Heart left ventricle (tissue), 16 donors: ENCODE measurements around the gene FAM120AOS. TPM values are rescaled to one million over a fixed set of nuclear protein-coding genes. Genes with fewer than 3 reads are reported as not detected.

Source experiments
- ATAC-seq, 4 donors: fragments of 200-7000 bp; cut with Tn5 transposase; one replicate each; pipeline ENCODE4 v1.9.1; 2020 to 2022; ENCODE audit warnings: moderate library complexity in 4 of 4, mild to moderate bottlenecking in 3 of 4, moderate number of reproducible peaks in 1 of 4
- DNase-seq, 5 donors: peaks; one replicate each; pipeline ENCODE4 v3.0.0-alpha.2; 2020
- H3K27ac ChIP-seq, 12 donors: fragments of 200-600 bp; sonication (generic) in 4 of 12; one replicate each; pipeline versions ENCODE4 v1.5.0 to v1.8.0; 2016 to 2022; ENCODE audit warnings: mild to moderate bottlenecking in 2 of 12
- H3K27me3 ChIP-seq, 9 donors: fragments of 200-600 bp; sonication (generic) in 2 of 9; one replicate each; pipeline versions ENCODE4 v1.5.1 to v1.8.0; 2016 to 2022; ENCODE audit warnings: mild to moderate bottlenecking in 3 of 9
- H3K36me3 ChIP-seq, 9 donors: fragments of 200-600 bp; sonication (generic) in 2 of 9; one replicate each; pipeline versions ENCODE4 v1.5.0 to v1.8.0; 2018 to 2022; ENCODE audit warnings: mild to moderate bottlenecking in 2 of 9
- H3K4me1 ChIP-seq, 12 donors: fragments of 200-600 bp; sonication (generic) in 4 of 12; one replicate each; pipeline versions ENCODE4 v1.5.0 to v1.8.0; 2016 to 2022; ENCODE audit warnings: mild to moderate bottlenecking in 3 of 12
- H3K4me3 ChIP-seq, 12 donors: fragments of 200-600 bp; sonication (generic) in 4 of 12; one replicate each; pipeline versions ENCODE4 v1.5.0 to v1.8.0; 2017 to 2022; ENCODE audit warnings: mild to moderate bottlenecking in 9 of 12, moderate library complexity in 4 of 12
- H3K9me3 ChIP-seq, 12 donors: fragments of 200-600 bp; sonication (generic) in 4 of 12; one replicate each; pipeline versions ENCODE4 v1.5.0 to v1.8.0; 2016 to 2022; ENCODE audit warnings: mild to moderate bottlenecking in 1 of 12
- POLR2A ChIP-seq, 2 donors: fragments of 450-650 bp; IDR thresholded peaks; one replicate each; pipeline ENCODE4 v1.6.1; 2017; ENCODE audit warnings: antibody characterized with exemption in 2 of 2, mild to moderate bottlenecking in 2 of 2, moderate library complexity in 2 of 2
- WGBS, 4 donors: extraction: QIAGEN DNeasy Blood & Tissue Kit in 2 of 4; methylation state at CpG; one replicate each; pipeline versions ENCODE4 v1.1.5 to v1.1.7; 2013 to 2018; 5-methylcytosine and 5-hydroxymethylcytosine counted together
- intact Hi-C, 10 donors: fragments of 100-400 bp; cut with DNase I; formaldehyde crosslinking; loops; one replicate each; pipeline versions ENCODE4 v1.11.1 to v1.14.2; 2022
- polyA plus RNA-seq, 2 donors: library from polyadenylated mRNA; stranded (reverse); fragments of 200-250 nt; gene quantifications; one replicate each; pipeline ENCODE4 v1.2.3, GENCODE V29; 2013
- total RNA-seq, 9 donors: library from RNA; depleted of rRNA in 2 of 9; stranded (reverse); fragments of >200 nt in 2 of 9; fragmentation: NEBNext Ultra II Directional in 3 of 9; extraction: Animal tissue kit (Norgen Biotek cat#: 25700) in 3 of 9; gene quantifications; one replicate each; pipeline versions ENCODE4 v1.1.0 to v1.2.4, GENCODE V29; 2016 to 2023
- TF ChIP-seq, protein P1 (sequence below), 12 donors: fragments of 200-600 bp; sonication (generic) in 4 of 12; IDR thresholded peaks; one replicate each; pipeline versions ENCODE4 v1.5.0 to v1.8.0; 2018 to 2022; ENCODE audit warnings: antibody characterized with exemption in 12 of 12, mild to moderate bottlenecking in 5 of 12
- donor health status: ischemic (EF 13 %, LVEDD 7.1; RV severe dilation, severe dysfunction).
- donor health status: healthy with polysubstance abuse.
- donor health status: DM: no; HTN: yes; CAD: no.
- donor health status: DM: no; HTN: no; CAD: no.
- donor health status: ischemic (EF 25% LVEDD 6.9; RV normal size, moderate dysfunction).
- donor health status: ischemic (EF 25% LVEDD 5.7; RV mildly dilated, moderate dysfunction).
- donor health status: healthy.
- donor health status: DM: yes; HTN: yes; CAD: no.
- donor health status: ischemic (EF 35%, LVEDD 5.7; RV mildly dilated, moderate dysfunction).
- donor health status: nonischemic (EF 11% LVEDD 7.7; RV severe dilation, severe dysfunction).
- donor health status: DM: yes; HTN: yes; CAD: no.
- donor health status: PGD.
- donor health status: ischemic (EF 29% LVEDD 5.4; RV normal size, mild dysfunction).
- donor health status: nonischemic (EF 23%, LVEDD 6.1; RV moderate dilation, normal function).

FAM120AOS gene
- total and polyA plus RNA-seq, 11 donors: 22.2 to 38.8 (median 33.2) TPM

DNA sequence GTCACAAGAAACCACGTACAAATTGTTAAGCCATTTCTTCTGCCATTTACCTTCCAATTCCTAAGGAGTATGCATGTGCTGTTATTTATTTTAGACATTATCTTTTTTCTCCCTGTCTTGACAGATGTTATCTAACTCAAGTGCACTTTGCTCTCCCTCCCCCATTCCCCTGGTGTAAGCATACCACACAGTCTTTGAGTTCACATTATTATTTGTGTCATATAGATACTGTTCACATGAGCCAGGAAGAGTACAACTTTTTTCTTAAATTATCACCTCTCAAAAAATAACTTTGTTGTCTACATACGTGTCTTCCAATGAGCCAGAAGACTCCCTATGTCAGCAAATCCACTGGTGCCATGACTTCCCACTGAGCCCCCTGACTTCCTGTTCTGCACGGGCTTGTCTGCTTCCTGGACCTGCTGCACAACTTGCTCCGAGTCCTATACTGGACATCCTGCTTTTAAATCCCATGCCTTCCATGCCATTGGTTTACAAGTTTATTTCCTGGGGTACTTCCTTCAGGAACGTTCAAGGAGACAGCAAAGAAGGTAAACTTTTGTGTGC lies 21.8 kb downstream of the FAM120AOS start:
- no peak overlapping the region for H3K27ac ChIP-seq
- H3K9me3 ChIP-seq: no peaks in the 10 kb centered on the region
- no peaks in the 10 kb centered on the region for H3K4me1 ChIP-seq
- TF ChIP-seq, protein P1, sequence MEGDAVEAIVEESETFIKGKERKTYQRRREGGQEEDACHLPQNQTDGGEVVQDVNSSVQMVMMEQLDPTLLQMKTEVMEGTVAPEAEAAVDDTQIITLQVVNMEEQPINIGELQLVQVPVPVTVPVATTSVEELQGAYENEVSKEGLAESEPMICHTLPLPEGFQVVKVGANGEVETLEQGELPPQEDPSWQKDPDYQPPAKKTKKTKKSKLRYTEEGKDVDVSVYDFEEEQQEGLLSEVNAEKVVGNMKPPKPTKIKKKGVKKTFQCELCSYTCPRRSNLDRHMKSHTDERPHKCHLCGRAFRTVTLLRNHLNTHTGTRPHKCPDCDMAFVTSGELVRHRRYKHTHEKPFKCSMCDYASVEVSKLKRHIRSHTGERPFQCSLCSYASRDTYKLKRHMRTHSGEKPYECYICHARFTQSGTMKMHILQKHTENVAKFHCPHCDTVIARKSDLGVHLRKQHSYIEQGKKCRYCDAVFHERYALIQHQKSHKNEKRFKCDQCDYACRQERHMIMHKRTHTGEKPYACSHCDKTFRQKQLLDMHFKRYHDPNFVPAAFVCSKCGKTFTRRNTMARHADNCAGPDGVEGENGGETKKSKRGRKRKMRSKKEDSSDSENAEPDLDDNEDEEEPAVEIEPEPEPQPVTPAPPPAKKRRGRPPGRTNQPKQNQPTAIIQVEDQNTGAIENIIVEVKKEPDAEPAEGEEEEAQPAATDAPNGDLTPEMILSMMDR (IDR thresholded peaks at IDR 0.05): no peak
- no peak for TF ChIP-seq POLR2A (IDR thresholded peaks at IDR 0.05)
- no peak for ATAC-seq
- intact Hi-C loops: loop anchor here in 1 of 10 donors (10.0 kb wide), 1 partner anchor 107 kb away; no protein-coding TSS in a partner anchor
- H3K4me3 ChIP-seq: no peak overlapping the region
- no peak for DNase-seq
- no peaks in the 10 kb centered on the region for H3K36me3 ChIP-seq
- 44 to 57% (median 50%) methylated on average over 5 of the region's 5 CpGs for WGBS, 4 donors
- no peaks in the 10 kb centered on the region for H3K27me3 ChIP-seq

DNA sequence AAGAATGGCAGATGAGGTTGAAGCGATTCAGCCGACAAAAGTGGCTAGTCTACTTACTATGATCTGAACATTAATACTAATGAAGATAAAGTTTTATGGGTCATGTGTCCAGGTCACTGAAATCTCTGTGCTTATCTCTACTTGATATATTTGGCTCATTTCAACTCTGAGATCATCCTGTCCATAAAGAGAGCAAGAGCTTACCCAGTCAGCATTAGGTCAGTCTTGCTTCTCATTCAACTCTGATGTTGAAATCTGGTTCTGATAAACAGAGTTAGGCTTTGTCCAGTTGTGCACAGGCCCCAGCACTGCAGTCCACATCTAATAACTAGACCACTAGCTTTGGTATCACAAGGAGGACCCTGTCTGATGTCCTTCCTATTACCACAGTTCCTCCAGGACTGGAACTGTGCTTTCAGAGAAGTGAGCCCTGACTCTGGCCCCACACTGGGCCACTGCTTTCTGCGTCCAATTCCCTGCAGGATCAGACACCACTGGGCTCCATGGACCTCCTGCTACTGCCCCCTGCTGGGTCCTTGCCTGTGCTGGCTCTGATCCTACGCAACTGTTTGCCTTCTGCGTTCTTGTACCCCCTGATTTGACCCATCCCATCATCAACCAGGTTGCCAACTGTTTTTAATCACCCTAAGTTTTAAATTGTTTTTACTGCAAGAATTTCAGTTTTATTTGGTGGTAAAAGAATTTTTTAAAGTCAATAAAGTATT lies 25.6 kb downstream of the FAM120AOS start:
- WGBS, 4 donors: 70 to 86% (median 83%) methylated on average over 5 of the region's 5 CpGs

DNA sequence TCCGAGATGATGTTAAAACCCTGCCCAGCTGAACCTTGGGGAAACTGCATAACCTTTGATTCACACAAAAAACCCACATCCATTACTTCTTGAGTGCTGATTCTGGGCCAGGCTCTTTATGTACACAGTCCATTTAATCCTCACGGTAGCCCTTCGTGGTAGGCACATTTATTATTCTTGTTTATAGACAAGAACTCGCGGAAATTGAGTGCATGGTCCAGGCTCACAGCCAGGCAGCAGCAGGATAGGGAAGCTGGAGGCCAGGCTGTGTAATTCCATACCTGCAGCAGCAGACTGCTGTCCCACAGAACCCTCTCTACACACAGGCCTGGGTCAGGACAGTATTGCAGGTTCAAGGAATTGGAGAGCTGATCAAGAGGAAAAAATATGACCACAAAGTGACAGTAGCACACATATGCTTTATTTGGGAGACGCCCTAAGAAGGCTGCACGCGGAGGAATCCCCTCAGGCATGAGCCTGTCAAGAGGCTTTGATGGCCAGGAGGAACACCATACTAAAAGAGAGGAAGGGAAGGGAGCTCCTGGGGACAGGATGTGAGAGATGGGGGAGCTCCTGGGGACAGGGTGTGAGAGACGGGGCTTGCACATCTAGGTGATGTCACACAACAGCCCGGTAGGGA lies 30.3 kb downstream of the FAM120AOS start:
- Histone ChIP-seq H3K9me3 (peaks cover 0 to 36% (median 20%) of the 10 kb centered on the region in 12 donors), H3K4me3 (no peak overlapping the region), H3K36me3 (no peaks in the 10 kb centered on the region), H3K27ac (no peak overlapping the region), H3K27me3 (no peaks in the 10 kb centered on the region), H3K4me1 (no peaks in the 10 kb centered on the region)
- ATAC-seq (no peak), DNase-seq (no peak)
- no peak for TF ChIP-seq POLR2A (IDR thresholded peaks at IDR 0.05)
- TF ChIP-seq, protein P1 (IDR thresholded peaks at IDR 0.05): no peak
- WGBS, 4 donors: 74 to 83% (median 78%) methylated on average over 10 of the region's 10 CpGs
- intact Hi-C loops: no loop called here

More for the DNA sequence above, 25.6 kb downstream of the FAM120AOS start:
- Histone ChIP-seq H3K27ac (no peak overlapping the region), H3K4me3 (no peak overlapping the region), H3K9me3 (peaks cover 0 to 18% (median 5%) of the 10 kb centered on the region in 12 donors), H3K36me3 (no peaks in the 10 kb centered on the region), H3K27me3 (no peaks in the 10 kb centered on the region), H3K4me1 (no peaks in the 10 kb centered on the region)
- ATAC-seq (no peak), DNase-seq (no peak)
- intact Hi-C loops: no loop called here
- TF ChIP-seq, protein P1 (IDR thresholded peaks at IDR 0.05): peak in 4 of 12 donors; percentile 14 to 18 (median 16)
- TF ChIP-seq POLR2A (IDR thresholded peaks at IDR 0.05): no peak

DNA sequence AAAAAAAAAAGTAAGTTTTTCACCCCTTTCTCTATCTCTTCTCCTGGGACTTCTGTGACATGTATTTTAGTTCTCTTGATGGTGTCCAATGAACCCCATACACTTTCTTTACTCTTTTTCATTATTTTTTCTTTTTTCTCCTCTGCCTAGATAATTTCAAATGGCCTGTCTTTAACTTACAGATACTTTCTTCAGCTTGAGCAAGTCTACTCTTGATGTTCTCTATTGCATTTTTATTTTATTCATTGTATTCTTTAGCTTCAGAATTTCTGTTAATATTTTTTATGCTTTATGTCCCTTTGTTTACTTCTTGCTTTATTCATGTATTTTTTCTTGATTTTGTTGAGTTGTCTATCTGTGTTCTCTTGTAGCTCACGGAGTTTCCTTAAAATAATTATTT lies 34.4 kb downstream of the FAM120AOS start:
- Histone ChIP-seq H3K4me3 (no peak overlapping the region), H3K4me1 (no peaks in the 10 kb centered on the region), H3K36me3 (no peaks in the 10 kb centered on the region), H3K9me3 (peaks cover 0 to 38% (median 19%) of the 10 kb centered on the region in 12 donors), H3K27me3 (no peaks in the 10 kb centered on the region), H3K27ac (no peak overlapping the region)
- WGBS, 4 donors: 88 to 94% (median 92%) methylated on average over 1 of the region's 1 CpG
- intact Hi-C loops: loop anchor here in 1 of 10 donors (10.0 kb wide), 1 partner anchor 556 kb away; no protein-coding TSS in a partner anchor
- no peak for ATAC-seq
- DNase-seq: no peak
- TF ChIP-seq, protein P1 (IDR thresholded peaks at IDR 0.05): no peak
- no peak for TF ChIP-seq POLR2A (IDR thresholded peaks at IDR 0.05)
